ENCODE measurements around the gene LRRC8E. TPM values are rescaled to one million over a fixed set of nuclear protein-coding genes. Genes with fewer than 3 reads are reported as not detected.

Gene LRRC8E
- total and polyA plus RNA-seq, 7 donors, result 0.23 to 1.2 (median 1.2) TPM; not detected in 4

DNA sequence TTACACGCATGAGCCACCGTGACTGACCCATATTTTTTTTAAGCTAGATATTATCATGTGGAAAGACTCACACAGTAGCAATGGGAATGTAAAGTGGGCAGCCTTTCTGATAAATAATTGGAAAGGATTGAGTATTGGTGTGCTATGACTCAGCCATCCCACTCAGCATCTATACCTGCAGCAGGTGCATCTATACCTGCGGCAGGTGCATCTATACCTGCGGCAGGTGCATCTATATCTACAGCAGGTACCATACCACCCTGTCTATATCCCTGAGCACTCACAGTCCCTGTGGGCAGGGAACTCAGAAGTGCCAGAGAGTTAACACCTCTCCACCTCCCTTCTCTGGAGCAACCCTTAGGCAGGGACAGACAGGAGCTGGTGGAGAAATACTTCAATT, 5.2 kb upstream of the LRRC8E start:
- H3K4me3 ChIP-seq, result no peak overlapping the region
- WGBS, 2 donors, result 81 to 91% methylated on average over 4 of the region's 4 CpGs
- H3K36me3 ChIP-seq, result no peaks in the 10 kb centered on the region
- H3K27ac ChIP-seq, result no peak overlapping the region
- H3K27me3 ChIP-seq, result peaks cover 6 to 10% (median 8%) of the 10 kb centered on the region in 3 donors
- no peaks in the 10 kb centered on the region for H3K9me3 ChIP-seq
- no peak for DNase-seq
- H3K4me1 ChIP-seq, result peaks cover 0 to under 1% (median under 1%) of the 10 kb centered on the region in 4 donors
- intact Hi-C loops (cut with DNase I), result no loop called here
- TF ChIP-seq, protein P1, sequence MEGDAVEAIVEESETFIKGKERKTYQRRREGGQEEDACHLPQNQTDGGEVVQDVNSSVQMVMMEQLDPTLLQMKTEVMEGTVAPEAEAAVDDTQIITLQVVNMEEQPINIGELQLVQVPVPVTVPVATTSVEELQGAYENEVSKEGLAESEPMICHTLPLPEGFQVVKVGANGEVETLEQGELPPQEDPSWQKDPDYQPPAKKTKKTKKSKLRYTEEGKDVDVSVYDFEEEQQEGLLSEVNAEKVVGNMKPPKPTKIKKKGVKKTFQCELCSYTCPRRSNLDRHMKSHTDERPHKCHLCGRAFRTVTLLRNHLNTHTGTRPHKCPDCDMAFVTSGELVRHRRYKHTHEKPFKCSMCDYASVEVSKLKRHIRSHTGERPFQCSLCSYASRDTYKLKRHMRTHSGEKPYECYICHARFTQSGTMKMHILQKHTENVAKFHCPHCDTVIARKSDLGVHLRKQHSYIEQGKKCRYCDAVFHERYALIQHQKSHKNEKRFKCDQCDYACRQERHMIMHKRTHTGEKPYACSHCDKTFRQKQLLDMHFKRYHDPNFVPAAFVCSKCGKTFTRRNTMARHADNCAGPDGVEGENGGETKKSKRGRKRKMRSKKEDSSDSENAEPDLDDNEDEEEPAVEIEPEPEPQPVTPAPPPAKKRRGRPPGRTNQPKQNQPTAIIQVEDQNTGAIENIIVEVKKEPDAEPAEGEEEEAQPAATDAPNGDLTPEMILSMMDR (IDR thresholded peaks at IDR 0.05), result no peak
- TF ChIP-seq POLR2A (IDR thresholded peaks at IDR 0.05) (no peak), POLR2AphosphoS5 (IDR thresholded peaks at IDR 0.05) (no peak), EP300 (IDR thresholded peaks at IDR 0.05) (no peak)

DNA sequence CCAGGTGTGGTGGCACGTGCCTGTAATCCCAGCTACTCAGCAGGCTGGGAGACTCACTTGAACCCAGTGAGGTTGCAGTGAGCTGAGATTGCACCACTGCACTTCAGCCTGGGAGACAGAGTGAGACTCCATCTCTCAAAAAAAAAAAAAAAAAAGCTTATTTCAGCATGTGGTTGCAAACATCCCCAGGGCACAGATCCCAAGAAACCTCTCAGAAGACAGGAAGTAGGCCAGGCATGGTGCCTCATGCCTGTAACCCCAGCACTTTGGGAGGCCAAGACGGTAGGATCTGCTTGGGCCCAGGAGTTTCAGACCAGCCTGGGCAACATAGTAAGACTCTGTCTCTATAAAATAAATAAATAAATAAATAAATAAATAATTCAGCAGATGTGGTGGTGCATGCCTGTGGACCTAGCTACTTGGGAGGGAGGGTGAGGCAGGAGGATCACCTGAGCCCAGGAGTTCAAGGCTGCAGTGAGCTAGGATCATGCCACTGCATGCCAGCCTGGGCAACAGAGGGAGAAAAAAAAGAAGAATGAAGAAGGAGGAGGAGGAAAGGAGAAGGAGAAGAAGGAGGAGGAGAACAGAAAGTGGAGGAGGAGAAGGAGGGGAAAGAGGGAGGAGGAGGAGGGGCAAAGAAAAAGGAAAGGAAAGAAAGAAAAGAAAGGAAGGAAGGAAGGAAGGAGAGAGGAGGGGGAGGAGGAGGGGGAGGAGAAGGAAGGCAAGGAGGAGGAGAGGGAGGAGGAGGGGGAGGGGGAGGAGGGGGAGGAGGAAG, 4.3 kb upstream of the LRRC8E start:
- intact Hi-C loops (cut with DNase I), result no loop called here
- DNase-seq, result no peak
- 81 to 85% methylated on average over 2 of the region's 2 CpGs for WGBS, 2 donors

DNA sequence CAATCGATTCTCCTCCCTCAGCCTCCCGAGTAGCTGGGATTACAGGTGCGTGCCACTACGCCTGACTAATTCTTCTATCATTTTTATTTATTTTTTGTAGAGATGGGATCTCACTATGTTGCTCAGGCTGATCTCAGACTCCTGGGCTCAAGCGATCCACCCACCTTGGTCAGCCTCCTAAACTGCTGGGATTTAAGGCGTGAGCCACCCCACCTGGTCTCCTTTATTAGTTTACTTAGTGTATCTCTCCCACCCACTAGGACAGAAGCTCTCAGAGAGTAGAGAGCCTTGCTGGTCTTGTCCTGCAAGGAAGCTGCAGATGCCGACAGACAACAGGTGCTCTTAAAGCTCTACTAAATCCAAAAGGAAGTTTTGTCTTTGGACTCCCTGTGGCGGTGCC, 2.5 kb upstream of the LRRC8E start:
- 48 to 79% methylated on average over 8 of the region's 8 CpGs for WGBS, 2 donors

More for the DNA sequence above, 4.3 kb upstream of the LRRC8E start:
- no peak overlapping the region for H3K27ac ChIP-seq
- H3K9me3 ChIP-seq, result no peaks in the 10 kb centered on the region
- H3K27me3 ChIP-seq, result peaks cover 13 to 18% (median 15%) of the 10 kb centered on the region in 3 donors
- TF ChIP-seq, protein P1 (IDR thresholded peaks at IDR 0.05), result no peak
- no peak for TF ChIP-seq POLR2A (IDR thresholded peaks at IDR 0.05)
- no peak for TF ChIP-seq EP300 (IDR thresholded peaks at IDR 0.05)
- no peak for TF ChIP-seq POLR2AphosphoS5 (IDR thresholded peaks at IDR 0.05)
- H3K4me3 ChIP-seq, result no peak overlapping the region
- peaks cover 0 to 8% (median 6%) of the 10 kb centered on the region in 4 donors for H3K4me1 ChIP-seq
- no peaks in the 10 kb centered on the region for H3K36me3 ChIP-seq

DNA sequence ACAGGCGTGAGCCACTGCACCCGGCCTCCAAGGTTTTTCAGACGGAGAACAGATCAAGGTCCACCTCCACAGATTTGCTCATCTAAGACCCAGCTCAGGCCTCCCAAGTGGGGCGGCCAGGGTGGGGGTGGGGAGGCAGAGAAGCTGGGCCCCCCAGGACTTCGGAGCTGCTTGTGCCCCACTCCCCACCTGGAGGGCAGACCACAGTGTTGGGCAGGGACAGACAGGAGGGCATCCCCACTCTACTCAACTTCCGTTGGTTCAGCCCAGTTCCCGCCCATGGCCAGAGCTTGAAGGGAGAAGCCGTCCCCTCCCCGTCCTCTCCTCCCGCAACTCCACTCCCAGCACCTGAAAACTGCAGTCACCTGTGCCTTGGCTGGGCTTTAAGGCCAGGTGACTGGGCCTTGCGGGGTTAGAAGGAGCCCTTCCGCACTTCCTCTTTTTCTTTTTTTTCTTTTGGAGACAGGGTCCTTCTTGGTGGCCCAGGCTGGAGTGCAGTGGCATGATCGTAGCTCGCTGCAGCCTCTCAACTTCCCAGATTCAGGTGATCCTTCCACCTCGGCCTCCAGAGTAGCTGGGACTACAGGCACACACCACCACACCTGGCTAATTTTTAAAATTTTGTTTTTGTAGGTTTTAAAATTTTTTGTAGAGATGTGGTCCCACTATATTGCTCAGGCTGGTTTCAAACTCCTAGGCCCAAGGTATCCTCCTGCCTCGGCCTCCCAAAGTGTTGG, 734 bp upstream of the LRRC8E start:
- TF ChIP-seq POLR2AphosphoS5 (IDR thresholded peaks at IDR 0.05) (no peak), EP300 (IDR thresholded peaks at IDR 0.05) (no peak)
- TF ChIP-seq, protein P1 (IDR thresholded peaks at IDR 0.05), result no peak
- 50 to 74% methylated on average over 16 of the region's 16 CpGs for WGBS, 2 donors
- H3K4me3 ChIP-seq, result no peak overlapping the region
- H3K27me3 ChIP-seq, result peaks cover 13 to 35% (median 15%) of the 10 kb centered on the region in 3 donors
- no peaks in the 10 kb centered on the region for H3K36me3 ChIP-seq
- H3K9me3 ChIP-seq, result no peaks in the 10 kb centered on the region
- peaks cover 0 to 8% (median 6%) of the 10 kb centered on the region in 4 donors for H3K4me1 ChIP-seq
- H3K27ac ChIP-seq, result no peak overlapping the region
- DNase-seq, result no peak
- intact Hi-C loops (cut with DNase I), result no loop called here

More for the DNA sequence above, 2.5 kb upstream of the LRRC8E start:
- no peak overlapping the region for H3K27ac ChIP-seq
- peaks cover 13 to 31% (median 15%) of the 10 kb centered on the region in 3 donors for H3K27me3 ChIP-seq
- H3K4me3 ChIP-seq, result no peak overlapping the region
- DNase-seq, result no peak
- H3K36me3 ChIP-seq, result no peaks in the 10 kb centered on the region
- H3K4me1 ChIP-seq, result peaks cover 0 to 8% (median 6%) of the 10 kb centered on the region in 4 donors
- intact Hi-C loops (cut with DNase I), result no loop called here
- H3K9me3 ChIP-seq, result no peaks in the 10 kb centered on the region
- no peak for TF ChIP-seq POLR2A (IDR thresholded peaks at IDR 0.05)
- no peak for TF ChIP-seq POLR2AphosphoS5 (IDR thresholded peaks at IDR 0.05)
- TF ChIP-seq, protein P1 (IDR thresholded peaks at IDR 0.05), result no peak
- TF ChIP-seq EP300 (IDR thresholded peaks at IDR 0.05), result no peak

All from sigmoid colon (tissue), 7 donors.